Measurements from ENCODE around the gene PRSS36. TPM values are rescaled to one million over a fixed set of nuclear protein-coding genes. Genes with fewer than 3 reads are reported as not detected.
A peak's percentile ranks its signal among the peaks of the same experiment; 100 is the strongest.

PRSS36 gene
- total RNA-seq, 1 donor from 2014 or later = 0.60 TPM

DNA sequence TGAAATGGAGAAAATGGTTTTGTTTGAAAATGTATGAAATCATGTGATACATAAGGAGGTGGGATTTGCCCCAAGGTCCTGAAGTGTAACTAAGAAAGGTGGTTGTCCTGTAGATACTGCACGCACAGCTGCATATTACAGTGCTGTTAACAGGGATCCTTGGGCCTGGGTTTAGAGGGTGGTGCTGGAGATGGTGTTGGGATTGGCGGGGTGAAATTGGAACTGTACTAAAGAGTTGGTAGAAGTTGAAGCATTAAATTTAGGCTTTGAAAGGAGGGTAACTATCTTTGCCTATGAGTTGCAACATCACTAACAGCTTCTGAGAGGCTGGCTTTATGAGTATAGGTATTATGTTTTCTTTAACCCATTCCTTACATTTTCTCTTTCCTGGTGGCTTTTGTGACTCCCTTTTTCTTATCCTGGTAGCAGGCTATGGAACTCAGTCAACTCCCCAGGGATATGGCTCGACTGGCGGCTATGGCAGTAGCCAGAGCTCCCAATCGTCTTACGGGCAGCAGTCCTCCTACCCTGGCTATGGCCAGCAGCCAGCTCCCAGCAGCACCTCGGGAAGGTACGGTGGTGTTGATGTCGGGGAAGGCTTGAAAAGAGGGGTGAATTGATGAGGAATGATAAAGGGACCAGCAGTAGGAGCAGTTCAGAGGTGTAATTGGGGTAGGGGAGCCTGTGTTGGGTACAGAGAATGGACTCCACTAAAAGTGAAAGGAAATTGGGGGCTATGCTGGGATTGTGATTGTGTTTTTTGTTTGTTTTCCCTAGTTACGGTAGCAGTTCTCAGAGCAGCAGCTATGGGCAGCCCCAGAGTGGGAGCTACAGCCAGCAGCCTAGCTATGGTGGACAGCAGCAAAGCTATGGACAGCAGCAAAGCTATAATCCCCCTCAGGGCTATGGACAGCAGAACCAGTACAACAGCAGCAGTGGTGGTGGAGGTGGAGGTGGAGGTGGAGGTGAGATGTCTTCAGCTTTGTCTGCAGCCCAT is 33.9 kb upstream of the PRSS36 start:
- peaks cover 81% of the 10 kb centered on the region for H3K36me3 Mint-ChIP-seq (ENCODE audit: low read depth)
- ChIA-PET POLR2A (interaction anchor here (0.6 to 2.9 kb wide), 7 partner anchors 9 to 259 kb away, joined by 3 to 13 read pairs (median 5); partner anchors contain the start of gene ZNF843), CTCF (no interaction called here)
- DNase-seq = no peak
- H3K27me3 Mint-ChIP-seq = no peaks in the 10 kb centered on the region
- peak overlapping the region; percentile 53 for H3K27ac Mint-ChIP-seq
- peak overlapping the region; percentile 17 for H3K4me3 Mint-ChIP-seq
- TF ChIP-seq CTCF (IDR thresholded peaks at IDR 0.05) = no peak
- no peak for ATAC-seq (ENCODE audit: low read depth)
- peaks cover 51% of the 10 kb centered on the region for H3K4me1 Mint-ChIP-seq
- H3K9me3 Mint-ChIP-seq = no peaks in the 10 kb centered on the region
- intact Hi-C loops (cut with micrococcal nuclease) = no loop called here

- ChIA-PET POLR2A (interaction anchor here (0.6 to 2.9 kb wide), 5 partner anchors 10 to 823 kb away, joined by 3 to 16 read pairs (median 8); partner anchors contain the start of genes PYCARD and ZNF843), CTCF (no interaction called here)
- intact Hi-C loops (cut with micrococcal nuclease) = no loop called here
- ATAC-seq (ENCODE audit: low read depth) = no peak
- no peak for TF ChIP-seq CTCF (IDR thresholded peaks at IDR 0.05)
- Mint-ChIP-seq H3K27me3 (no peaks in the 10 kb centered on the region), H3K4me1 (peaks cover 62% of the 10 kb centered on the region), H3K9me3 (no peaks in the 10 kb centered on the region), H3K4me3 (peak overlapping the region; percentile 96), H3K27ac (peak overlapping the region; percentile 64), H3K36me3 (ENCODE audit: low read depth) (peaks cover 67% of the 10 kb centered on the region)
- DNase-seq = no peak
Observed at GRCh38 chr16:31182391-31182790, 32.5 kb upstream of the PRSS36 start.

DNA sequence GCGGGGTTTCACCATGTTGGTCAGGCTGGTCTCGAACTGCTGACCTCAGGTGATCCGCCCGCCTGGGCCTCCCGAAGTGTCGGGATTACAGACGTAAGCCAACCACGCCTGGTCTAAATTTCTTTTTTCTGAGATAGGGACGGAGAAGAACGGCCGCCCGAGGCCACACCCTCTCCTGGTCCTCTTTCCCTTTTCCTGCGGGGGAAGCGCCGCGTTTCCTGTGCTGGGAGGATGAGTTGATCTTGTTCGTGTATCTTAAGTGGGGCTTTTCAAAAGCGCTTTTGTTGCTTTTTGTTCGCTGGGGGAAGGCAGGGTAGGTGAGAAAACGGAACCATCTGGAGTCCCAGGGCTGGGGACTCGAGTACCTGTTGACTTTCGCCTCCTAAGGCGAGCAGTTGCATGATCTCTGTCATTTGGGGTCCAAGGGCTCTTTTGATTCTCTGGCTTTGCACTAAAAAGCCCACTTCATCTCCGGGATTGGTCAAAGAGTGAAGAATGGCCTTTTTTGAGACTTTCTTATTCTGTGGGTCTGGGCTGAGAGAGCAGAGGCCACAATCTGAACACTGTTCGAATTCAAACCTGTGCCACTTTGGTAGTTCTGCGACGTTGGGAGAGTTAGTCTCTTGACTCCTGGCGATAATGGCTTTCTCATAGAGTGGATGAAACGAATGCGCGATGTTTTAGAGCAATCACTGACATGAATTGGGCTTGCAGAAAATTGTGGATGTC is 31.4 kb upstream of the PRSS36 start:
- POLR2A ChIA-PET = interaction anchor here (0.6 to 5.2 kb wide), 32 partner anchors 8 to 692 kb away, joined by 3 to 147 read pairs (median 10); partner anchors contain the start of genes ARMC5, BCKDK, HSD3B7 and ITGAM
- no peak for ATAC-seq (ENCODE audit: low read depth)
- peak overlapping the region; percentile 96 for H3K4me3 Mint-ChIP-seq
- CTCF ChIA-PET = no interaction called here
- peaks cover 56% of the 10 kb centered on the region for H3K36me3 Mint-ChIP-seq (ENCODE audit: low read depth)
- H3K27me3 Mint-ChIP-seq = no peaks in the 10 kb centered on the region
- H3K27ac Mint-ChIP-seq = peak overlapping the region; percentile 100
- H3K4me1 Mint-ChIP-seq = peaks cover 64% of the 10 kb centered on the region
- DNase-seq = peak; percentile 32
- no peak for TF ChIP-seq CTCF (IDR thresholded peaks at IDR 0.05)
- intact Hi-C loops (cut with micrococcal nuclease) = loop anchor here (1.0 to 2.0 kb wide), 2 partner anchors 11 to 22 kb away; no protein-coding TSS in a partner anchor
- H3K9me3 Mint-ChIP-seq = no peaks in the 10 kb centered on the region

DNA sequence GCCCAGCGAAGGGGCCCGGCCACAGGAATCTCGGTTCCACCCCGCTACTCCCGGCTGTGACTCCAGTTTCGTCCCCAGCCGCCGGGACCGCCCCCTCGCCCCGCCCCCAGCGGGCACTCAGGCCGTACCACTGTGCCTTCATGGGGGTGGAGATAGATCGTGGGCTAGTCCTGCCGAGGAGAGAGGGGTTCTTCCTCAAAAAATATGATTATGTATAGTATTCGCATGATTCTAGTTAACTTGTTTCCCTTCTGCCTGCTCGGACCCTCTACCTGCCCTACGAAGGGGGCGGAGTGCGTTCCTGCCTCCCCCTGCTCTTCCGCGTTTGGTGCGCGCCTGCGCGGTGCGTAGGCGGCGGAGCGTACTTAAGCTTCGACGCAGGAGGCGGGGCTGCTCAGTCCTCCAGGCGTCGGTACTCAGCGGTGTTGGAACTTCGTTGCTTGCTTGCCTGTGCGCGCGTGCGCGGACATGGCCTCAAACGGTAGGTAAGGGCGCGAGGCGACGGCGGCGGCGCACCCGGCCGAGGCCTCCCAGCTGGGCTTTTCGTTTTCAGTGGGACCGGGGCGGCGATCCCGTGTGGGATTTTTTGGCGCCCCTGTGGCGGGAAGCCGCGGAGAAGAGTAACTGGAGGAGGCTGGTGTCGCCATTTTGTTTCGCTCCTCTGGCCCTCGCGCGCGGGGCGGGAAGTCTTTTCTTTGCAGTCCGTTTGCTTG is 30.0 kb upstream of the PRSS36 start, which contains the start of gene FUS:
FUS (plus strand) TSS at position 393 of the 713 bp plus-strand sequence; CDS start at position 469, 76 bp downstream.
- Mint-ChIP-seq H3K36me3 (ENCODE audit: low read depth) (peaks cover 43% of the 10 kb centered on the region), H3K9me3 (no peaks in the 10 kb centered on the region), H3K27me3 (no peaks in the 10 kb centered on the region), H3K27ac (peak within 1 kb of the TSS; percentile 100), H3K4me3 (peak within 1 kb of the TSS; percentile 96), H3K4me1 (peaks cover 57% of the 10 kb centered on the region)
- ATAC-seq (ENCODE audit: low read depth) (peak; percentile 69), DNase-seq (peak; percentile 91)
- POLR2A ChIA-PET = interaction anchor here (0.5 to 5.2 kb wide), 63 partner anchors 8 to 1441 kb away, joined by 3 to 147 read pairs (median 5); partner anchors contain the start of genes ARMC5, BCKDK, FBRS and HSD3B7
- intact Hi-C loops (cut with micrococcal nuclease) = loop anchor here (1.0 to 10.0 kb wide), 10 partner anchors 21 to 1363 kb away; partner anchors contain the start of genes ARMC5, KAT8, PAGR1 and PYCARD
- no peak for TF ChIP-seq CTCF (IDR thresholded peaks at IDR 0.05)
- CTCF ChIA-PET = interaction anchor here (1.8 kb wide), 1 partner anchor 37 kb away, joined by 11 read pairs; no protein-coding TSS in a partner anchor

Data from activated B cell treated with CpG ODN at 0.5 μM for 24 hours (primary cell).